Measurements from ENCODE around the gene MTREX. TPM values are rescaled to one million over a fixed set of nuclear protein-coding genes. Genes with fewer than 3 reads are reported as not detected.

The MTREX gene
- total and polyA plus RNA-seq, 2 donors: 31.8 to 75.7 TPM

DNA sequence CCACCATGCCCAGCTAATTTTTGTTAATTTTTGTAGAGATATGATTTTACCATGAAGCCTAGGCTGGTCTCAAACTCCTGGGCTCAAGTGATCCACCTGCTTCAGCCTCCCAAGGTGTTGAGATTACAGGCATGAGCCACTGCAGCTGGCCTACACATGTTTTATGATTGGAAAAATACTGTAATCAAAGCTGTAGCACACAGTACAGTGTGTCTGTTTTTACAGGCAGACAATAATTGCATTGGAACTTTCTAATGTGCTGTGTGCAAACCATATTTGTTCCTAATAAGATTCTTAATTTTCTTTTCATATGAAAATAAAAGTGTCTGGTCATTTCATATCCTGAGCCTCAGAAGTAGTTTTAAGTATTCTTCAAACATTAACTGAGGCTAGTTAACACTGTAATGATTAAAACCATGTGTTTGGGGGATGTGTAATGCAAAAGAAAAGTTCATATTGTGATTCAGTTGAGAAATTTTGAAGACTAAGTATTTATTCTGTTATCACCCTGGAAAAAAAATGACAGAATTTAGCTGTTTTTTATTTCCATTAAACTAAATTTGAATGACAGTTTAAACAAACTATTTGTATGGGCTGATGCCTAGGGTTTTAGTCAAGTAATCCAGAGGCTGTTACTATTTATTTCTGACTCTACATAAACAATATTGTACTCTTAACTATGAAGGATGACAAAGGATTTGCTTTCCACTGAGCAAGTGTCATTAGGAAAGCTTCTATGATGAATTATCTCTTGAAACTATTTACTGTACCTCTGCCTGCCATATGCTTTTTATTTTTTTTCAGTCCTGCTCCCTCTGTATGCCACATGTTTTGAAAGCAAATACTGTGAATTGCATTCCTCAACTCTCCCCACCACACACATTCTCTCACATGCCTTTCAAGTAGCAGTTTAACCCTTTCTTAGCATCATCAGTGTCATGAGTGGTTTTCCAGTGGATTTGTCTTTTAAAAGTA is 111.5 kb downstream of the MTREX start:
- Histone ChIP-seq H3K27ac (ENCODE audit: low read depth in 1 of 2, low read length in 1 of 2) (no peak overlapping the region), H3K27me3 (ENCODE audit: control insufficient read depth in 2 of 2, insufficient read depth in 1 of 2, low read length in 1 of 2) (no peaks in the 10 kb centered on the region), H3K9me3 (ENCODE audit: control insufficient read depth in 2 of 2, insufficient read depth in 1 of 2, low read length in 1 of 2) (no peaks in the 10 kb centered on the region), H3K4me3 (ENCODE audit: low read length in 2 of 2) (no peak overlapping the region), H3K36me3 (ENCODE audit: control insufficient read depth in 2 of 2, insufficient read depth in 2 of 2, low read length in 1 of 2) (peaks cover 19 to 66% of the 10 kb centered on the region in 2 donors), H3K4me1 (ENCODE audit: control insufficient read depth in 2 of 2, insufficient read depth in 2 of 2, low read length in 2 of 2) (no peaks in the 10 kb centered on the region)
- no peak for DNase-seq (ENCODE audit: low read depth in 6 of 9, low spot score in 9 of 9)

DNA sequence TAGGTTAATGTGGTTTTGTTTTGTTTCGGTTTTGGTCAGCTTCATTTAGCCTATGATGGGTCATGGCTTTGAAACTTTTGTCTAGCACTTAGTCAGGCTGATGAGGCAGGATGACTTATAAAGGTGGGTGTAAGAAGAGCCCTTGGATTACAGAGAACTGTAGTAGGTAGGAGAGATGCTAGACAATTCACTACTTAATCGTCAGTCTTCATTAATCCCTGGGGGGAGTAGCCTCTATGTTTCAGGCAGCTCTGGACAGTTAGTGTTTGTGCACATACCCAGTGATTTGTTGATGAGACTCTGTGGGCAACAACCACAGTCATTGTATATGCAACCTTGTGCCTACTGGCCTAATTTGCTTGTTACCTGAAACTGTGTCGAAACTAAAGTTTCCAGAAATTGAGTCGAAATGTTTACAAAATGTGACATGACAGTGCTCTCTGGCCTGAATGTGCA is 113.3 kb downstream of the MTREX start:
- no peak overlapping the region for H3K27ac ChIP-seq (ENCODE audit: low read depth in 1 of 2, low read length in 1 of 2)
- H3K27me3 ChIP-seq (ENCODE audit: control insufficient read depth in 2 of 2, insufficient read depth in 1 of 2, low read length in 1 of 2): no peaks in the 10 kb centered on the region
- H3K4me3 ChIP-seq (ENCODE audit: low read length in 2 of 2): no peak overlapping the region
- DNase-seq (ENCODE audit: low read depth in 6 of 9, low spot score in 9 of 9): no peak
- 97% methylated on average over 4 of the region's 4 CpGs for WGBS
- no peaks in the 10 kb centered on the region for H3K9me3 ChIP-seq (ENCODE audit: control insufficient read depth in 2 of 2, insufficient read depth in 1 of 2, low read length in 1 of 2)
- H3K36me3 ChIP-seq (ENCODE audit: control insufficient read depth in 2 of 2, insufficient read depth in 2 of 2, low read length in 1 of 2): peaks cover 30 to 68% of the 10 kb centered on the region in 2 donors
- no peaks in the 10 kb centered on the region for H3K4me1 ChIP-seq (ENCODE audit: control insufficient read depth in 2 of 2, insufficient read depth in 2 of 2, low read length in 2 of 2)

DNA sequence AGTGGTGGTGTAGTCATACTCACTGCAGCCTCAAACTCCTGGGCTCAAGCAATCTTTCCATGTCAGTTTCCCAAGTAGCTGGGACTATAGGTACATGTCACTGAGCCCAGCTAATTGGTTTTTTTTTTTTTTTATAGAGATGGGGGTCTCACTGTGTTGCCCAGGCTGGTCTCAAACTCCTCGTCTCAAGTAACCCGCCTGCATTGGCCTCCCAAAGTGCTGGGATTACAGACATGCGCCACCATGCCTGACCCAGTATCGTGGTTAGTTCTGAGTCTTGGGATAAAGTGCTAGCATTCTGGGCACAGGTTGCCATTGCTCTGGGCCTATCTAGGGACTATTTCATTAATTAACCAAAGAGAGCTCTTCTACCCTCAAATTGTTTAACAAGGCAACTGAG is 118.7 kb downstream of the MTREX start:
- H3K36me3 ChIP-seq (ENCODE audit: control insufficient read depth in 2 of 2, insufficient read depth in 2 of 2, low read length in 1 of 2): peaks cover 52 to 81% of the 10 kb centered on the region in 2 donors

DNA sequence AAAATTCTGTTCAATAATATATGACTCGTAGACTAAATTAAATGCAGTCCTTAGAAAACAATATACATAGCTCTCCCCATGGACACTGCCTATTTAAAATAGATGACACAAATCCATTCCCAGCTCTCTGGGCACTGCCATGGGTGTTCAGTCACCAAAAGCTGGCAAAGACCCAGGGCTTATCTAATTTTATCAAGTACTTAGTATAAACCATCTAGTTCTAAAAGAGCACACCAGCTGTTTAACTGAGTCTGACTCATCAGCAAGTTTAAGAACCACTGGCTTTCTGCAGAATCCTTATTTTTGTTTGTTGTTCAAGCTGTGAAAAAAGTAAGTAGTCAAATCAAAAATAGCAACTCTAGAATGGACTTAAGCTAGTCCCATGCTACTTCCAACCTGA is 119.4 kb downstream of the MTREX start:
- Histone ChIP-seq H3K27ac (ENCODE audit: low read depth in 1 of 2, low read length in 1 of 2) (no peak overlapping the region), H3K27me3 (ENCODE audit: control insufficient read depth in 2 of 2, insufficient read depth in 1 of 2, low read length in 1 of 2) (no peaks in the 10 kb centered on the region), H3K4me1 (ENCODE audit: control insufficient read depth in 2 of 2, insufficient read depth in 2 of 2, low read length in 2 of 2) (no peaks in the 10 kb centered on the region), H3K4me3 (ENCODE audit: low read length in 2 of 2) (no peak overlapping the region), H3K36me3 (ENCODE audit: control insufficient read depth in 2 of 2, insufficient read depth in 2 of 2, low read length in 1 of 2) (peaks cover 51 to 76% of the 10 kb centered on the region in 2 donors), H3K9me3 (ENCODE audit: control insufficient read depth in 2 of 2, insufficient read depth in 1 of 2, low read length in 1 of 2) (peaks cover 1 to 6% of the 10 kb centered on the region in 2 donors)
- 100% methylated on average over 1 of the region's 1 CpG for WGBS
- no peak for DNase-seq (ENCODE audit: low read depth in 6 of 9, low spot score in 9 of 9)

More for the DNA sequence above, 118.7 kb downstream of the MTREX start:
- DNase-seq (ENCODE audit: low read depth in 6 of 9, low spot score in 9 of 9): no peak
- Histone ChIP-seq H3K4me3 (ENCODE audit: low read length in 2 of 2) (no peak overlapping the region), H3K27me3 (ENCODE audit: control insufficient read depth in 2 of 2, insufficient read depth in 1 of 2, low read length in 1 of 2) (no peaks in the 10 kb centered on the region), H3K4me1 (ENCODE audit: control insufficient read depth in 2 of 2, insufficient read depth in 2 of 2, low read length in 2 of 2) (no peaks in the 10 kb centered on the region), H3K27ac (ENCODE audit: low read depth in 1 of 2, low read length in 1 of 2) (no peak overlapping the region), H3K9me3 (ENCODE audit: control insufficient read depth in 2 of 2, insufficient read depth in 1 of 2, low read length in 1 of 2) (peaks cover 1 to 6% of the 10 kb centered on the region in 2 donors)
- WGBS: 98% methylated on average over 4 of the region's 4 CpGs

DNA sequence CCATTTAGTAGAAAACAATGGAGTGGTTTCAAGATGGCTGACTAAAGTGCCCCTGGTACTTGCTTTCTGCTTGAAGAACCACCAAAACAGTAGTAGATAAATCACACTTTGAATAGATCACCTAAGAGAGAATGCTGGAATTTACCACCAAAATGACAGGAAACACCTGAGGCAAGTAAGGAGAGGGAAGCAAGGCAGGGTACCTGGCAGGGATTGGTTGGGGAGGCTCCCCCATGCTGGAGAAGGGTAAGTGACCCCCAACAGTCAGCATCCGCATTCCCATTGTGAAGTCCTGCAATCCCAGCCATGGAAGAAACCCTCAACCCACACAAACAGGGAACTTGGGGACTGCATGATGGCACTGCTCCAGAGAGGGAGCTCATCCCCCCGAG is 121.4 kb downstream of the MTREX start:
- H3K36me3 ChIP-seq (ENCODE audit: control insufficient read depth in 2 of 2, insufficient read depth in 2 of 2, low read length in 1 of 2): peaks cover 44 to 57% of the 10 kb centered on the region in 2 donors

DNA sequence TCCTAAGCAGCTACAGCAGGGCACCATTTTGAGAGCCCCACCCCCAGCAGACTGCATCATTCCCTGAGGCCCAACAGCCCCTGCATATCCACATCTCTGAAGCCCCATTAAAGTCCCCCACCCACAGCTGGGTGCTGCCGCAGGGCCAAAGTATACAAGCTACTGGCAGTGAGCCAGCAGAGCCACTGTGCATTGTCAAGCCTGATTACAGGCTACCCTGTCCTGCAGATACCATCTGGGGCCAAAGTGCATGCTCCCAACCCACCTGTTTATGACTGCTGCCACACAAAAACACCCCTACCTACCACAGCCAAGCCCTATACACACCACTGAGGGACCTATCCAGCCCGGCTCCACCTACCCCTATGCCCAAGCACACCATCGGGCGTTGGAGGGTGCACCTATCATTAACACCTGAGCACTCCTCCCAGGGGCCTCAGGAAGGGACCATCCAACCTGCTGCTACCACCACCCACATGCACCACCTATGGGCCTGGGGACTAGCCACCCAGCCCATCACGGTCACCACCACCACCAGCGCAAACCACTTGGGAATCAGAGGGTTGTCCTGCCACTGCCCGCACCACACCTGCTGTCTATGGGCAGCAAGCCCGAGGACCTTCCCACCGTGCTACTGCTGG is 121.9 kb downstream of the MTREX start:
- Histone ChIP-seq H3K27ac (ENCODE audit: low read depth in 1 of 2, low read length in 1 of 2) (no peak overlapping the region), H3K4me3 (ENCODE audit: low read length in 2 of 2) (no peak overlapping the region), H3K36me3 (ENCODE audit: control insufficient read depth in 2 of 2, insufficient read depth in 2 of 2, low read length in 1 of 2) (peaks cover 40 to 52% of the 10 kb centered on the region in 2 donors), H3K4me1 (ENCODE audit: control insufficient read depth in 2 of 2, insufficient read depth in 2 of 2, low read length in 2 of 2) (no peaks in the 10 kb centered on the region), H3K9me3 (ENCODE audit: control insufficient read depth in 2 of 2, insufficient read depth in 1 of 2, low read length in 1 of 2) (peaks cover 1 to 16% of the 10 kb centered on the region in 2 donors), H3K27me3 (ENCODE audit: control insufficient read depth in 2 of 2, insufficient read depth in 1 of 2, low read length in 1 of 2) (no peaks in the 10 kb centered on the region)
- no peak for DNase-seq (ENCODE audit: low read depth in 6 of 9, low spot score in 9 of 9)
- WGBS: 99% methylated on average over 9 of the region's 9 CpGs

More for the DNA sequence above, 121.4 kb downstream of the MTREX start:
- Histone ChIP-seq H3K9me3 (ENCODE audit: control insufficient read depth in 2 of 2, insufficient read depth in 1 of 2, low read length in 1 of 2) (peaks cover 1 to 16% of the 10 kb centered on the region in 2 donors), H3K4me3 (ENCODE audit: low read length in 2 of 2) (no peak overlapping the region), H3K27me3 (ENCODE audit: control insufficient read depth in 2 of 2, insufficient read depth in 1 of 2, low read length in 1 of 2) (no peaks in the 10 kb centered on the region), H3K4me1 (ENCODE audit: control insufficient read depth in 2 of 2, insufficient read depth in 2 of 2, low read length in 2 of 2) (no peaks in the 10 kb centered on the region), H3K27ac (ENCODE audit: low read depth in 1 of 2, low read length in 1 of 2) (no peak overlapping the region)
- DNase-seq (ENCODE audit: low read depth in 6 of 9, low spot score in 9 of 9): no peak
- 49% methylated on average over 2 of the region's 2 CpGs for WGBS

DNA sequence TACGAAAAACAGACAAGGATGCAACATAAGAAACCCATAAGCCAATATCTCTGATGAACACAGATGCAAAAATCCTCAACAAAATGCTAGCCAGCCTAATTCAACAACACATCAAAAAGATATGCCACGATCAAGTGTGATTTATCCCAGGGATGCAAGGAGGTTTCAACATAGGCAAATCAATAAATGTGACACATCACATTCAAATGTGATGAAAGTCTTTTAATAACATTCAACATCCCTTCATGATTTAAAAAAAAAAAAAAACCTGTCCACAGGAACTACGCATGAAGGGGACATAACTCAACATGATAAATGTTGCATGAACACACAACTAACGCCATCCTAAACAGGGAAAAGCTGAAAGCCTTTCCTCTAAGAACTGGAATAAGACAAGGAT is 124.8 kb downstream of the MTREX start:
- Histone ChIP-seq H3K27ac (ENCODE audit: low read depth in 1 of 2, low read length in 1 of 2) (no peak overlapping the region), H3K4me3 (ENCODE audit: low read length in 2 of 2) (no peak overlapping the region), H3K27me3 (ENCODE audit: control insufficient read depth in 2 of 2, insufficient read depth in 1 of 2, low read length in 1 of 2) (no peaks in the 10 kb centered on the region), H3K9me3 (ENCODE audit: control insufficient read depth in 2 of 2, insufficient read depth in 1 of 2, low read length in 1 of 2) (peaks cover 1 to 20% of the 10 kb centered on the region in 2 donors), H3K36me3 (ENCODE audit: control insufficient read depth in 2 of 2, insufficient read depth in 2 of 2, low read length in 1 of 2) (peaks cover 26 to 27% of the 10 kb centered on the region in 2 donors), H3K4me1 (ENCODE audit: control insufficient read depth in 2 of 2, insufficient read depth in 2 of 2, low read length in 2 of 2) (no peaks in the 10 kb centered on the region)
- 99% methylated on average over 4 of the region's 4 CpGs for WGBS
- DNase-seq (ENCODE audit: low read depth in 6 of 9, low spot score in 9 of 9): no peak

DNA sequence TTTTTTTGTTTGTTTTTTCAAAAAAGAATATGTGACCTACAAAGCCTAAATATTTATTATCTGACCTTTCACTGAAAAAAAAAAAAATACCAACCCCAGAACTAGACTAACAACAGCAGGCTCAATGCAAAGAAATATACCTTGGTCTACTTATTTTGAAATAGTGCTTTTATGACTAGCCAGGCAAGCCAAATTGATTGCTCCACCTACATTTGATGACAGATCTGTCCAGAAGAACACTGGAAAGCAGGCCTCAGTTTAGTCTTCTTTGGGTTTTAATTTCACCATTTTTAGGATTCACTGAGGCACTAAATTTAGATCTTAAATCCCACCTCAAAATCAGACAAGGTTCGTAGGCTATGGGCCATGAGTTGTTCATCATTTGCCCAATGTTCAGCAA is 129.7 kb downstream of the MTREX start:
- Histone ChIP-seq H3K27ac (ENCODE audit: low read depth in 1 of 2, low read length in 1 of 2) (no peak overlapping the region), H3K27me3 (ENCODE audit: control insufficient read depth in 2 of 2, insufficient read depth in 1 of 2, low read length in 1 of 2) (no peaks in the 10 kb centered on the region), H3K9me3 (ENCODE audit: control insufficient read depth in 2 of 2, insufficient read depth in 1 of 2, low read length in 1 of 2) (peaks cover 0 to 14% of the 10 kb centered on the region in 2 donors), H3K36me3 (ENCODE audit: control insufficient read depth in 2 of 2, insufficient read depth in 2 of 2, low read length in 1 of 2) (peaks cover 3 to 10% of the 10 kb centered on the region in 2 donors), H3K4me1 (ENCODE audit: control insufficient read depth in 2 of 2, insufficient read depth in 2 of 2, low read length in 2 of 2) (peaks cover 0 to 5% of the 10 kb centered on the region in 2 donors), H3K4me3 (ENCODE audit: low read length in 2 of 2) (no peak overlapping the region)
- 98% methylated on average over 1 of the region's 1 CpG for WGBS
- DNase-seq (ENCODE audit: low read depth in 6 of 9, low spot score in 9 of 9): no peak

DNA sequence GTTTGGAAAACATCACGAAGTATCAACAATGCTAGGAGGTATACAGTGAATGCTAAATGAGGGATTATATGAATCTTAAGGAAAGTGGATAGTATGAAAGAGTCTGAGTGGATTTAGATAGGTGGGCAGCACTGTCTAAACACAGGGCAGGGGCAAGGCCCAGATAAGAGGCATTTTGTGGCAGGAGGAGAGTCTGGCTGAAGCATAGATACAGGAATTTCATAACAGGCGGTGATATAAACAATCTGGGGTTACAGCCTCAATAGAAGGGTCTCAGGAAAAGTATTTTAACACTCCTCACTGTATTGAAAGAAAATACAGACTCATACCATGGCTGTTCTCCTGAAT is 130.0 kb downstream of the MTREX start:
- no peaks in the 10 kb centered on the region for H3K27me3 ChIP-seq (ENCODE audit: control insufficient read depth in 2 of 2, insufficient read depth in 1 of 2, low read length in 1 of 2)
- H3K9me3 ChIP-seq (ENCODE audit: control insufficient read depth in 2 of 2, insufficient read depth in 1 of 2, low read length in 1 of 2): peaks cover 0 to 13% of the 10 kb centered on the region in 2 donors
- peaks cover 0 to 5% of the 10 kb centered on the region in 2 donors for H3K4me1 ChIP-seq (ENCODE audit: control insufficient read depth in 2 of 2, insufficient read depth in 2 of 2, low read length in 2 of 2)
- no peak overlapping the region for H3K27ac ChIP-seq (ENCODE audit: low read depth in 1 of 2, low read length in 1 of 2)
- H3K36me3 ChIP-seq (ENCODE audit: control insufficient read depth in 2 of 2, insufficient read depth in 2 of 2, low read length in 1 of 2): peaks cover 3 to 9% of the 10 kb centered on the region in 2 donors
- H3K4me3 ChIP-seq (ENCODE audit: low read length in 2 of 2): no peak overlapping the region
- WGBS: over 99% methylated on average over 2 of the region's 2 CpGs
- no peak for DNase-seq (ENCODE audit: low read depth in 6 of 9, low spot score in 9 of 9)
